IMR-90 (cell line): ENCODE measurements around the gene NDST1. TPM values are rescaled to one million over a fixed set of nuclear protein-coding genes. Genes with fewer than 3 reads are reported as not detected.

Source experiments
- ATAC-seq: fragments of 200-7000 bp; cut with Tn5 transposase; 2 replicates; pipeline ENCODE4 v1.9.1; 2020; ENCODE audit warnings: low read depth, mild to moderate bottlenecking, moderate library complexity
- BruUV-seq: library from RNA; stranded (reverse); fragments of 400-500 nt; replicated peaks from 2 replicates; lab custom pipeline; 2021; lab: Mats Ljungman, UMichigan
- CTCF ChIA-PET: fragments of 300-600 bp; formaldehyde crosslinking; extraction: SDS; loops from one replicate; lab custom pipeline; 2021; ENCODE audit warnings: antibody characterized with exemption; lab: Yijun Ruan, JAX
- POLR2A ChIA-PET: fragments of 300-600 bp; sonication (Branson Sonifier 250); formaldehyde crosslinking; loops from one replicate; lab custom pipeline; 2022; ENCODE audit warnings: antibody characterized with exemption; ENCODE audit not compliant: unreplicated experiment; lab: Charles Lee
- DNase-seq: peaks from one replicate; pipeline ENCODE4 v3.0.0; 2013
- H2AFZ ChIP-seq: replicated peaks from 2 replicates; pipeline ENCODE3; 2013; ENCODE audit warnings: low read length, mild to moderate bottlenecking; ENCODE audit not compliant: poor library complexity
- H2AK5ac ChIP-seq: 2 replicates; pipeline ENCODE4 v1.6.1; 2013; ENCODE audit warnings: low read depth, low read length, inconsistent platforms
- H2AK9ac ChIP-seq: replicated peaks from 2 replicates; pipeline ENCODE3; 2013; ENCODE audit warnings: mild to moderate bottlenecking, low read depth, low read length, moderate library complexity; ENCODE audit not compliant: poor library complexity
- H2BK120ac ChIP-seq: 2 replicates; pipeline ENCODE4 v1.6.1; 2013; ENCODE audit warnings: low read depth, low read length, inconsistent platforms
- H2BK15ac ChIP-seq: 3 replicates; pipeline ENCODE4 v1.6.1; 2013; ENCODE audit warnings: low read depth, low read length, inconsistent platforms
- H2BK20ac ChIP-seq: 2 replicates; pipeline ENCODE4 v1.6.1; 2013; ENCODE audit warnings: low read depth, mild to moderate bottlenecking, inconsistent platforms, low read length, moderate library complexity
- H2BK5ac ChIP-seq: 2 replicates; pipeline ENCODE4 v1.6.1; 2013; ENCODE audit warnings: mild to moderate bottlenecking, low read depth, low read length, inconsistent platforms; ENCODE audit not compliant: poor library complexity, severe bottlenecking
- H3K14ac ChIP-seq: replicated peaks from 2 replicates; pipeline ENCODE4 v1.6.1; 2013; ENCODE audit warnings: low read depth, low read length, inconsistent platforms
- H3K18ac ChIP-seq: 2 replicates; pipeline ENCODE4 v1.6.1; 2013; ENCODE audit warnings: low read depth, low read length, control low read depth
- H3K23ac ChIP-seq: 2 replicates; pipeline ENCODE4 v1.6.1; 2013; ENCODE audit warnings: low read depth, low read length, inconsistent platforms
- H3K27ac ChIP-seq: 2 replicates; pipeline ENCODE4 v1.5.1; 2013; ENCODE audit warnings: mild to moderate bottlenecking, control low read depth, low read length; ENCODE audit not compliant: insufficient read depth
- H3K27me3 ChIP-seq: 2 replicates; pipeline ENCODE4 v1.6.1; 2013; ENCODE audit warnings: low read length; ENCODE audit not compliant: control insufficient read depth, insufficient read depth
- H3K36me3 ChIP-seq: 2 replicates; pipeline ENCODE4 v1.6.1; 2013; ENCODE audit warnings: low read length, mixed read lengths; ENCODE audit not compliant: control insufficient read depth, insufficient read depth
- H3K4ac ChIP-seq: 2 replicates; pipeline ENCODE4 v1.6.1; 2013; ENCODE audit warnings: low read depth, low read length, inconsistent platforms
- H3K4me1 ChIP-seq: 2 replicates; pipeline ENCODE4 v1.6.1; 2013; ENCODE audit warnings: low read length, mixed read lengths; ENCODE audit not compliant: control insufficient read depth, insufficient read depth
- H3K4me2 ChIP-seq: 2 replicates; pipeline ENCODE4 v1.6.1; 2013; ENCODE audit warnings: low read depth, mild to moderate bottlenecking, control low read depth, low read length, moderate library complexity
- H3K4me3 ChIP-seq: 2 replicates; pipeline ENCODE4 v1.5.1; 2013; ENCODE audit warnings: low read depth, mild to moderate bottlenecking, control low read depth, low read length, moderate library complexity; ENCODE audit not compliant: insufficient read depth
- H3K56ac ChIP-seq: 2 replicates; pipeline ENCODE4 v1.6.1; 2013; ENCODE audit warnings: low read length, inconsistent platforms; ENCODE audit not compliant: insufficient read depth; ENCODE audit errors: extremely low read depth
- H3K79me1 ChIP-seq, 2 experiments: 2 replicates each; pipeline ENCODE4 v1.6.1; 2013; ENCODE audit warnings: low read length in 2 of 2, inconsistent platforms in 1 of 2, low read depth in 1 of 2
- H3K9ac ChIP-seq: 2 replicates; pipeline ENCODE4 v1.6.1; 2013; ENCODE audit warnings: low read depth, low read length, control low read depth
- H3K9me1 ChIP-seq: 2 replicates; pipeline ENCODE4 v1.6.1; 2013; ENCODE audit warnings: low read length, inconsistent platforms; ENCODE audit not compliant: insufficient read depth
- H3K9me3 ChIP-seq: 2 replicates; pipeline ENCODE4 v1.6.1; 2013; ENCODE audit warnings: low read length; ENCODE audit not compliant: control insufficient read depth, insufficient read depth
- H4K20me1 ChIP-seq: 2 replicates; pipeline ENCODE4 v1.6.1; 2013; ENCODE audit warnings: low read length, inconsistent platforms; ENCODE audit not compliant: insufficient read depth
- H4K5ac ChIP-seq: 2 replicates; pipeline ENCODE4 v1.6.1; 2013; ENCODE audit warnings: mild to moderate bottlenecking, low read depth, low read length, control low read depth
- H4K8ac ChIP-seq, 2 experiments: 2 replicates each; pipeline ENCODE4 v1.6.1; 2013; ENCODE audit warnings: low read depth in 2 of 2, low read length in 2 of 2, control low read depth in 1 of 2, inconsistent platforms in 1 of 2
- H4K91ac ChIP-seq: 2 replicates; pipeline ENCODE4 v1.6.1; 2013; ENCODE audit warnings: low read depth, low read length, inconsistent platforms; ENCODE audit not compliant: insufficient read depth
- BHLHE40 ChIP-seq: fragments of 150-350 bp; IDR thresholded peaks from 2 replicates; pipeline ENCODE4 v1.6.1; 2016; ENCODE audit warnings: mild to moderate bottlenecking, low read depth, low read length
- CEBPB ChIP-seq: IDR thresholded peaks from 2 replicates; pipeline ENCODE4 v1.6.1; 2012; ENCODE audit warnings: low read depth, low read length, improper control_type of control experiment
- FOS ChIP-seq: fragments of 150-350 bp; IDR thresholded peaks from 2 replicates; pipeline ENCODE4 v1.6.1; 2016; ENCODE audit warnings: low read depth, low read length
- MAFK ChIP-seq: IDR thresholded peaks from 2 replicates; pipeline ENCODE4 v1.6.1; 2012; ENCODE audit warnings: low read depth, low read length, improper control_type of control experiment
- MAZ ChIP-seq: IDR thresholded peaks from 2 replicates; pipeline ENCODE4 v1.6.1; 2012; ENCODE audit warnings: low read depth, mild to moderate bottlenecking, low read length, improper control_type of control experiment, moderate library complexity, borderline replicate concordance
- MXI1 ChIP-seq: IDR thresholded peaks from 2 replicates; pipeline ENCODE4 v1.6.1; 2012; ENCODE audit warnings: low read depth, mild to moderate bottlenecking, low read length, moderate library complexity, borderline replicate concordance
- NFE2L2 ChIP-seq: fragments of 150-350 bp; IDR thresholded peaks from 2 replicates; pipeline ENCODE4 v1.6.1; 2016; ENCODE audit warnings: low read depth, mild to moderate bottlenecking, low read length
- POLR2A ChIP-seq: IDR thresholded peaks from 2 replicates; pipeline ENCODE4 v1.6.1; 2012; ENCODE audit warnings: mild to moderate bottlenecking, low read depth, low read length
- RCOR1 ChIP-seq: IDR thresholded peaks from 2 replicates; pipeline ENCODE4 v1.6.1; 2012; ENCODE audit warnings: mild to moderate bottlenecking, low read length, improper control_type of control experiment; ENCODE audit not compliant: insufficient replicate concordance
- SMC3 ChIP-seq: fragments of 150-350 bp; IDR thresholded peaks from 2 replicates; pipeline ENCODE4 v1.6.1; 2016; ENCODE audit warnings: low read depth, mild to moderate bottlenecking, antibody characterized with exemption, low read length, moderate library complexity
- USF2 ChIP-seq: fragments of 150-350 bp; IDR thresholded peaks from 2 replicates; pipeline ENCODE4 v1.6.1; 2017; ENCODE audit warnings: mild to moderate bottlenecking, antibody characterized with exemption, low read length, low read depth
- WGBS, 2 experiments: methylation state at CpG; one replicate each; pipeline versions ENCODE4 v1.1.5 to v1.1.7; 2013; ENCODE audit warnings: missing lambda C conversion rate in 2 of 2; ENCODE audit not compliant: insufficient read length in 1 of 2; ENCODE audit errors: extremely low coverage in 2 of 2; 5-methylcytosine and 5-hydroxymethylcytosine counted together
- dilution Hi-C: fragments of 300-500 bp; cut with HindIII; formaldehyde crosslinking; loops from one replicate; pipeline ENCODE4 v1.14.3; 2018; ENCODE audit warnings: low sequenced_read_pairs; ENCODE audit not compliant: unreplicated experiment
- in situ Hi-C: fragments of 300-500 bp; cut with MboI; formaldehyde crosslinking; loops from 3 replicates; pipeline ENCODE4 v1.14.3; 2019; ENCODE audit warnings: low sequenced_read_pairs, inconsistent platforms, mixed read lengths
- intact Hi-C: fragments of 100-400 bp; cut with micrococcal nuclease; formaldehyde crosslinking; loops from 2 replicates; pipeline ENCODE4 v1.10.0; 2022
- polyA plus RNA-seq, 3 experiments: library from polyadenylated mRNA; depleted of rRNA; stranded (reverse); fragments of >200 nt; gene quantifications; 2 replicates each; pipeline ENCODE4 v1.2.3, GENCODE V29; 2012; ENCODE audit warnings: low replicate concordance in 1 of 3
- total RNA-seq: library from RNA; depleted of rRNA; stranded (reverse); fragments of >200 nt; gene quantifications from 2 replicates; pipeline ENCODE4 v1.2.3, GENCODE V29; 2012

The NDST1 gene
- total and polyA plus RNA-seq, 2 of the 4 experiments (the other 2 are of a cell fraction): 30.5 to 80.4 TPM

GRCh38 chr5:150469718-150470469 lies 38.0 kb upstream of the NDST1 start:
- H4K91ac ChIP-seq: peak overlapping the region; percentile 56
- no peak overlapping the region for H2AFZ ChIP-seq
- H3K9me1 ChIP-seq: peaks cover 15% of the 10 kb centered on the region
- peak overlapping the region in 1 of 2 experiments; percentile 73; a peak in 2 of 4 replicates for H4K8ac ChIP-seq
- WGBS, 2 experiments: no CpG with 5 or more reads among the region's 6 CpGs
- TF ChIP-seq SMC3 (no peak), NFE2L2 (peak; percentile 5; the same call in 1 of the 2 replicates), MXI1 (peak; percentile 97), BHLHE40 (peak; percentile 73), MAZ (no peak), RCOR1 (peak; percentile 72), CEBPB (0 out of 2 replicates have a peak, but pooled peaks have one; percentile 22), POLR2A (no peak), MAFK (peak; percentile 89), USF2 (0 out of 2 replicates have a peak, but pooled peaks have one; percentile 24), FOS (peak; percentile 90)
- peak overlapping the region; percentile 60 for H2BK20ac ChIP-seq
- H2BK5ac ChIP-seq: peak overlapping the region; percentile 86
- peaks cover 26% of the 10 kb centered on the region for H3K4me1 ChIP-seq
- peak overlapping the region; percentile 72 for H2BK120ac ChIP-seq
- intact Hi-C loops (loop anchor here (1.0 to 5.0 kb wide), 3 partner anchors 47 to 308 kb away; partner anchors contain the start of genes SMIM3 and SYNPO), in situ Hi-C loops (loop anchor here (10.0 kb wide), 1 partner anchor 375 kb away; the partner anchor contains the start of gene IRGM), dilution Hi-C loops (no loop called here)
- no peaks in the 10 kb centered on the region for H3K36me3 ChIP-seq
- peak overlapping the region; percentile 64 for H3K4ac ChIP-seq
- H3K27ac ChIP-seq: peak overlapping the region; percentile 81
- peak overlapping the region; percentile 45; the same call in 1 of the 2 replicates for H2AK5ac ChIP-seq
- H3K23ac ChIP-seq: 0 out of 2 replicates have a peak overlapping the region, but pooled peaks have one; percentile 55
- no peak overlapping the region for H3K56ac ChIP-seq
- H3K79me1 ChIP-seq: peaks cover 4 to 26% of the 10 kb centered on the region in 2 experiments; a peak in 2 of 4 replicates
- H3K4me2 ChIP-seq: no peak overlapping the region
- peak overlapping the region; percentile 31 for H3K18ac ChIP-seq
- 0 out of 2 replicates have a peak overlapping the region, but pooled peaks have one; percentile 3 for H3K14ac ChIP-seq
- no peak overlapping the region for H2AK9ac ChIP-seq
- no peak overlapping the region for H3K4me3 ChIP-seq
- DNase-seq: peak; percentile 98
- 0 out of 3 replicates have a peak overlapping the region, but pooled peaks have one; percentile 22 for H2BK15ac ChIP-seq
- ATAC-seq: peak; percentile 82
- H3K27me3 ChIP-seq: no peaks in the 10 kb centered on the region
- no peak overlapping the region for H3K9ac ChIP-seq
- ChIA-PET POLR2A (interaction anchor here (0.6 kb wide), 1 partner anchor 17 kb away, joined by 16 read pairs; no protein-coding TSS in a partner anchor), CTCF (no interaction called here)
- no peak overlapping the region for H4K5ac ChIP-seq
- H3K9me3 ChIP-seq: no peaks in the 10 kb centered on the region
- no peaks in the 10 kb centered on the region for H4K20me1 ChIP-seq
- no TSS peak for BruUV-seq
